Kasumi-1 (cell line): ENCODE results near the gene PPP6R2.

Source experiments
- DNase-seq, 2 experiments: peaks; one replicate each; lab custom pipeline; 2025; lab: John Stamatoyannopoulos, UW

PPP6R2 gene

DNA sequence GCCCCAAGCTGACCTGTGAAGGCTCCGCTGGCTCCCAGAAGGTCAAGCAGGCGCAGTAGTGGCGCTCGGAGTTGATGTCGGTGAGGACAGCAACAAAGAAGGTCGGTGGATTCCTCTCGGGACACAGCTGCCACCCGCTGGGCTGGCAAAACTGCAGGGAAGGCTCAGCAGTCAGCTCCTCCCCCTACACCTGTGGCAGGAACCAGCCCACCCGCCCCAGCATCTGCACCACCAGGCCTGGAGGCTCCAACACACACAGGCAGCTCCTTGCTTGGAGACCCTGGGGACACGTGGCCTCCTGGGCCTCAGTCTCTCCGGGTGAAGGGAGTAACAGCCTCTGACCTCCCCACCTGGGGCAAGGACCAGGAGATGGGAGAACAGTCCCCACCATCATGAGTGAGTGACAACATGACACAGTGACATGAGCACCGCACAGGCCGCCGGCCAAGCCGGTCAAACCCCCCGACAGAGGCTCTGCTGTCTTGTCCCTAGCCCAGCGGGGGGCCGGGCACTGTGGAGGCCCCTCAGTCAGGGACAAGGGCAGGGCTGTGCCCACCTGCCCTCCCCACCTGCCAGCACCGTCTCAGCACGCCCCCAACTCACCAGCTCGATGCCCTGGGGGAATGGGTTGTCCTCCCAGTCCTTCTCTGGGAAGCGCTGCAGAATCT, 124.8 kb downstream of the PPP6R2 start:
- DNase-seq: no peak

GRCh38 chr22:50468626-50469025, 125.5 kb downstream of the PPP6R2 start:
- no peak for DNase-seq

- DNase-seq: peak; percentile 80 to 91
Measured at GRCh38 chr22:50469377-50470305, 126.5 kb downstream of the PPP6R2 start.

GRCh38 chr22:50470491-50470890, 127.4 kb downstream of the PPP6R2 start:
- DNase-seq: no peak

DNA sequence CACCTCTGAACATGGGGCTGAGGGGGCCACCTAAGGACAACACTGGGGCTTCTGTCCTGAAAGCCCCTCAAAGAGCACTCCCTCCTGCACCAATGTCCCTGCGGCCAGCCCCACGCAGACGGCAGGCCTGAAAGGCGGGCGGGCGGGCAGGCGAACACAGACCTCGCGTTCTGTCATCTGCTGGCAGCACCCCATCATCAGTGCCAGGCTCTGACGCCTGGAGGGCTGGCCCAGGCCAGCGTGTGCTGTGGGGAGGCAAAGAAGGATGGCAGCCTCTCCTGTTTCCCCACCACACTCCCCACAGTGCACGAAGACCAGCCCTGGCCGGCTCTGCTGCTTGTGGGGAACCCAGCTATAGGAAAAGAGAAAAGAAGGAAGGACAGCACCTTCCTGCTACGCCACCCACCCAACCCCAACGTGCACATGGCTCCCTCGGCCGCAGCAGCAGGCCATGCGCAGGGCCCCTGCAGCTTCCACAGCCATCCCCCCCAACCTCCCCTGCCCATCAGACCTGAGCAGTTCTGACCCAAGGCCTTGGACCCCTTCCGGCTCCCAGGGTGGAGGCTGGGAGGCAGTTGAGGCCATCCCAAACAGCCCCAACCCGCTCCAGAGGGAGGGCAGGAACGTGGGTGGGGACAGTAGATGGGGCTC, 128.2 kb downstream of the PPP6R2 start:
- no peak for DNase-seq

GRCh38 chr22:50471962-50472361, 128.8 kb downstream of the PPP6R2 start:
- no peak for DNase-seq

GRCh38 chr22:50473088-50473487, 130.0 kb downstream of the PPP6R2 start:
- peak in 1 of 2 experiments; percentile 33 for DNase-seq

- DNase-seq: peak in 1 of 2 experiments; percentile 17
Measured at GRCh38 chr22:50473855-50474671, 130.9 kb downstream of the PPP6R2 start.

DNA sequence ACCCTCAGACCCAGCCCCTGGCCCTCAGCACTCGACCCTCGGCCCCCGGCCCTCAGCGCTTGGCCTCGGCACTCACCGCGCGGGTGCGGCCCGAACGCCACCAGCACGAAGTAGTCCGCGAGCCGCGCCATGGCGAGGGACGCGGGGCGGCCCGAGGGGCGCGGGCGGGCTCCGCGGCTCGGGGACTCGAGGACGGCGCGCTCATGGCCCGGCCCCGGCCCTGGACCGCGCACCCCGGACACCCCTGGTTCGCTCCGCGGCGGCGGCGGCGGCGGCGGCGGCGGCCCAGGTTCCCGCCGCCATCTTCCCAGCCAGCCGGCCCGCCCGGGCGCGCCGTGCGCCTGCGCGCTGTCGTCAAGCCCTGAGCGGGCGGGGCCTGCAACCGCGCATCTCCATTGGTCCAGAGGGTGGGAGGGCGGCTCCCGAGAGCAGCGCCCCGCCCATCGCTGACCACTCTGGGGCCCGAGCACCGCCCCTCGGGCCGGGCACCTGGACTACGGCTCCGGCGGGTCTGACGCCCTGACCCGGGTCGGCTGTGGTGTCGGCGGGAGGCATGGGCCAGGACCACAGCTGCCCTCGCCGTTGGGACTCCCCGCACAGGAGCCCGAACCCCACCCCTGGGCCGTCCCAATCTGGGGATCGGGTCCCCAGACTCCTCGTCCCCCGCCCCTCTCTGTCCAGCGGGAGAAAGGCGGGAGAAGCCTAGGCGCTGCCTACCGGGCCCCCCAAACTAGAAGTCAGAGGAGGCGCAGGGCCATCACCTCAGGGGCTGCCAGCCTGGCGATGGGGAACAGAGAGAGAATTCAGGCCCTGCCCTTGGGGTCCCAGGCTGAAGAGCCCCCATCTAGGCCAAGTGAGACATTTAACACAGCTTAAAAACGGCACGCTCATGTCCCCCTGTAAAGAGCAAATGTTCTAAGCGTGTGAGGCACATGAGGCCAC, 131.9 kb downstream of the PPP6R2 start, which contains the start of gene SBF1:
Gene SBF1, minus strand, starts transcription at position 326 of the 942 bp plus-strand sequence. Its CDS starts 195 bp downstream, at position 131.
- DNase-seq: peak; percentile 54 to 72

- DNase-seq: no peak
Measured at GRCh38 chr22:50475652-50476002, 132.5 kb downstream of the PPP6R2 start.

GRCh38 chr22:50476868-50477267, 133.7 kb downstream of the PPP6R2 start:
- DNase-seq: no peak

GRCh38 chr22:50477923-50478322, 134.8 kb downstream of the PPP6R2 start:
- DNase-seq: no peak

GRCh38 chr22:50479721-50480120, 136.6 kb downstream of the PPP6R2 start:
- no peak for DNase-seq

DNA sequence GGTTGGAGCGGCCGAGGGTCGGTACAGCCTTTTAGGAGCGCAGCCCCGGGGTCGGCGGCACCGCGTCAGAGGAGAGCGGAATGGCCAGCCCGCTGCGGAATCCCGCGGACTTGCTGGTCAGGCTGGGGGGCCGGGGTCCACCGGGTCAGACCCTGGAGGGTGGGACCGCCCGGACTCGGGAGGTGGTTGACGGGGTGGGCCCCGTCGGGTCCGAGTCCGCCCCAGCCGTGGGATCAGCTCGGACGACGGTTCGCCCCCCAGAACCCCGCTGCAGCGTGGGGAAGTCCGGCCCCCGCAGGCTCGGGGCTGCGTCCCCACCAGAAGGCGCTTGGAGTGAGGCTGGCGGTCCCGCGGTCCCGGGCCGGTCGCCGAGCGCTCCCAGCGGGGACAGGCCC, 137.9 kb downstream of the PPP6R2 start:
- no peak for DNase-seq

- no peak for DNase-seq
Measured at GRCh38 chr22:50481440-50482106, 138.4 kb downstream of the PPP6R2 start, which contains the start of gene ADM2. ADM2 (plus strand) TSS chr22:50481543; CDS start chr22:50481848, 305 bp downstream.

DNA sequence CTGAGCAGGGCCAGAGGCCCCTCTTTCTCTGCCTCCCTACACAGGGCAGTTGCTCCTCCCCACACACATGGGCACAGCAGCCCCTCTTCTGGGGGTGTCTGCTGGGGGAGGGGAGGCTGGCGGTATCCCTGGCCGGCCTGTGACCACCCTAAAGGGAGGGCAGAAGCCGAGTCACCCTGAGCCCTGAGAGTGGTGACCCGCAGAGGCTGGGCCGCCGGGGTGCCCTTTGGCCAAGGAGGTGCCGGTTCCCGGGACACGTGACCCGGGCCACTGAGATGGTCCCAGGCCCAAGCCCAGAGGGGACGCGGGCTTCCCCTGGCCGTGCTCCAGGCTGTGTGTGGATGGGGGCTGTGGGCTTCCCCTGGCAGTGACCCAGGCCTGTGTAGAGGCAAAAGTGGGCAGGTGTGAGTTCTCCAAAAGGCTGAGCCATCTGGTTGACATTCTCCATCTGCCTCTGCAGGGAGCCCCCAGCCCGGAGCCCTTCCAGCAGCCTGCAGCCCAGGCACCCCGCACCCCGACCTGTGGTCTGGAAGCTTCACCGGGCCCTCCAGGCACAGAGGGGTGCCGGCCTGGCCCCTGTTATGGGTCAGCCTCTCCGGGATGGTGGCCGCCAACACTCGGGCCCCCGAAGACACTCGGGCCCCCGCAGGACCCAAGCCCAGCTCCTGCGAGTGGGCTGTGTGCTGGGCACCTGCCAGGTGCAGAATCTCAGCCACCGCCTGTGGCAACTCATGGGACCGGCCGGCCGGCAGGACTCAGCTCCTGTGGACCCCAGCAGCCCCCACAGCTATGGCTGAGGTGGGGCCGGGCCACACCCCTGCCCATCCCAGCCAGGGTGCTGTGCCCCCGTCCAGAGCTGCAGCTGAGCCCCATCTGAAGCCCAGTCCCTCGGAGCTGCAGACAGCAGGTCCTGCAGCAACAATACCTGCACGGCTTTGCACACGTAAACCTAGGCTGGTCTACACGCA, 139.3 kb downstream of the PPP6R2 start:
- no peak for DNase-seq

DNA sequence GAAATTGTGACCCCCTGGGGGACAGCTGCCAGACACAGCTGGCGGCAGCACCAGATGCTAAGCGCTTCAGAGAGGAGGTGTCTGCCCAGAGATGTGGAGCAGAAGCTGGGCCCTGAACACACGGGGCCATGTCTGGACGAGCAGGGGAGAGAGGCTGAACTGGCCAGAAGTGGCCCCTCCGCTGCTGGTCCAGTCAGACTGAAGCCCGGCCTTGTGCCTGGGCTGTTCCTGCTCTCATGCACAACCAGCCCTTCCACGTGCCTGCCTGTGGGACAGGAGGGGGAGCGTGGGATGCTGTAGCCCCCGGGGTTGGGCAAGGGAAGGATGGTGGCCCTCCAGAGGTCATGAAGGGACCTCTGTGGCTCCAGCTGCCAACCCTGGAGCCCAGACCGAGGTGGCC, 140.0 kb downstream of the PPP6R2 start:
- DNase-seq: no peak

- no peak for DNase-seq
Measured at GRCh38 chr22:50483556-50483955, 140.4 kb downstream of the PPP6R2 start.
